Body of pancreas (tissue), 4 donors: ENCODE data around the gene ZDHHC21.

Source experiments
- POLR2A ChIP-seq, 3 donors: fragments of 450-650 bp; IDR thresholded peaks; one replicate each; pipeline ENCODE4 v1.6.1; 2016; ENCODE audit warnings: antibody characterized with exemption in 3 of 3, mild to moderate bottlenecking in 2 of 3
- TF ChIP-seq, protein P1 (sequence below), 7 experiments: fragments of 450-650 bp in 4 of 7; fragments of 200-600 bp in 3 of 7; sonication (generic) in 3 of 7; IDR thresholded peaks; one replicate each; pipeline ENCODE4 v1.5.1; 2016 to 2019; ENCODE audit warnings: antibody characterized with exemption in 7 of 7

GRCh38 chr9:14561929-14562405, 131.3 kb downstream of the ZDHHC21 start:
- TF ChIP-seq, protein P1, sequence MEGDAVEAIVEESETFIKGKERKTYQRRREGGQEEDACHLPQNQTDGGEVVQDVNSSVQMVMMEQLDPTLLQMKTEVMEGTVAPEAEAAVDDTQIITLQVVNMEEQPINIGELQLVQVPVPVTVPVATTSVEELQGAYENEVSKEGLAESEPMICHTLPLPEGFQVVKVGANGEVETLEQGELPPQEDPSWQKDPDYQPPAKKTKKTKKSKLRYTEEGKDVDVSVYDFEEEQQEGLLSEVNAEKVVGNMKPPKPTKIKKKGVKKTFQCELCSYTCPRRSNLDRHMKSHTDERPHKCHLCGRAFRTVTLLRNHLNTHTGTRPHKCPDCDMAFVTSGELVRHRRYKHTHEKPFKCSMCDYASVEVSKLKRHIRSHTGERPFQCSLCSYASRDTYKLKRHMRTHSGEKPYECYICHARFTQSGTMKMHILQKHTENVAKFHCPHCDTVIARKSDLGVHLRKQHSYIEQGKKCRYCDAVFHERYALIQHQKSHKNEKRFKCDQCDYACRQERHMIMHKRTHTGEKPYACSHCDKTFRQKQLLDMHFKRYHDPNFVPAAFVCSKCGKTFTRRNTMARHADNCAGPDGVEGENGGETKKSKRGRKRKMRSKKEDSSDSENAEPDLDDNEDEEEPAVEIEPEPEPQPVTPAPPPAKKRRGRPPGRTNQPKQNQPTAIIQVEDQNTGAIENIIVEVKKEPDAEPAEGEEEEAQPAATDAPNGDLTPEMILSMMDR (IDR thresholded peaks at IDR 0.05): no peak
- no peak for TF ChIP-seq POLR2A (IDR thresholded peaks at IDR 0.05)
